T-cell (primary cell): ENCODE data around the gene APOC1. TPM values are rescaled to one million over a fixed set of nuclear protein-coding genes. Genes with fewer than 3 reads are reported as not detected.

Source experiments
- ATAC-seq, 4 experiments: fragments of 200-7000 bp in 3 of 4; fragments of 150-1000 bp in 1 of 4; cut with Tn5 transposase; replicated peaks in 1 of 4; 1 replicate in 3 of 4; 2 replicates in 1 of 4; pipeline ENCODE4 v1.10.0; 2021; ENCODE audit warnings: moderate library complexity in 3 of 4, mild to moderate bottlenecking in 2 of 4, moderate number of reproducible peaks in 1 of 4
- CTCF ChIA-PET, 2 donors: fragments of 300-600 bp; sonication (Branson Sonifier 250); formaldehyde crosslinking; loops; one replicate each; lab custom pipeline; 2022; ENCODE audit warnings: antibody characterized with exemption in 2 of 2; lab: Charles Lee
- POLR2A ChIA-PET, 2 donors: fragments of 300-600 bp; sonication (Branson Sonifier 250); formaldehyde crosslinking; loops; one replicate each; lab custom pipeline; 2022; ENCODE audit warnings: antibody characterized with exemption in 2 of 2; lab: Charles Lee
- DNase-seq, 35 experiments: peaks; one replicate each; pipeline versions ENCODE4 v3.0.0 to v3.0.0-alpha.2; 2013 to 2023
- H3K27ac ChIP-seq: one replicate; pipeline ENCODE4 v1.5.1; 2013; ENCODE audit warnings: low read length
- H3K27me3 ChIP-seq, 2 experiments: replicated peaks in 1 of 2; 1 replicate in 1 of 2; 2 replicates in 1 of 2; pipeline versions ENCODE4 v1.6.1 to v1.7.0; 2013; ENCODE audit warnings: low read length in 1 of 2, mixed read lengths in 1 of 2; ENCODE audit not compliant: control insufficient read depth in 2 of 2, insufficient read depth in 2 of 2; ENCODE audit errors: extremely low read depth in 1 of 2
- H3K36me3 ChIP-seq, 2 donors: 1 replicate in 1 of 2; 2 replicates in 1 of 2; pipeline versions ENCODE4 v1.6.1 to v1.7.0; 2013; ENCODE audit warnings: low read length in 1 of 2; ENCODE audit not compliant: control insufficient read depth in 2 of 2, insufficient read depth in 1 of 2; ENCODE audit errors: extremely low read depth in 1 of 2
- H3K4me1 ChIP-seq, 2 experiments: 1 replicate in 1 of 2; 2 replicates in 1 of 2; pipeline versions ENCODE4 v1.6.1 to v1.7.0; 2013; ENCODE audit warnings: low read length in 2 of 2, mixed read lengths in 1 of 2; ENCODE audit not compliant: insufficient read depth in 2 of 2, control insufficient read depth in 1 of 2; ENCODE audit errors: extremely low read depth in 1 of 2
- H3K4me3 ChIP-seq, 2 donors: 1 replicate in 1 of 2; 2 replicates in 1 of 2; pipeline versions ENCODE4 v1.5.1 to v1.7.0; 2013; ENCODE audit warnings: mild to moderate bottlenecking in 2 of 2, low read length in 1 of 2, moderate library complexity in 1 of 2; ENCODE audit not compliant: control insufficient read depth in 1 of 2; ENCODE audit errors: extremely low read depth in 1 of 2
- H3K9me3 ChIP-seq: 2 replicates; pipeline ENCODE4 v1.7.0; 2013
- H3K27ac Mint-ChIP-seq, 2 donors: one replicate each; pipeline ENCODE4 v1.8.0; 2020 to 2021; ENCODE audit warnings: mild to moderate bottlenecking in 2 of 2, mixed read lengths in 2 of 2
- H3K27me3 Mint-ChIP-seq, 2 donors: one replicate each; pipeline ENCODE4 v1.8.0; 2021 to 2022; ENCODE audit warnings: mixed read lengths in 2 of 2
- H3K36me3 Mint-ChIP-seq: one replicate; pipeline ENCODE4 v1.8.0; 2021; ENCODE audit warnings: mixed read lengths
- H3K4me1 Mint-ChIP-seq, 3 donors: one replicate each; pipeline ENCODE4 v1.8.0; 2020 to 2022; ENCODE audit warnings: mixed read lengths in 3 of 3, mild to moderate bottlenecking in 1 of 3
- H3K4me3 Mint-ChIP-seq, 3 donors: one replicate each; pipeline ENCODE4 v1.8.0; 2020 to 2022; ENCODE audit warnings: mild to moderate bottlenecking in 3 of 3, mixed read lengths in 3 of 3, moderate library complexity in 3 of 3
- H3K9me3 Mint-ChIP-seq, 3 donors: one replicate each; pipeline ENCODE4 v1.8.0; 2020 to 2022; ENCODE audit warnings: mixed read lengths in 3 of 3
- WGBS: methylation state at CpG from one replicate; pipeline ENCODE4 v1.1.5; 2013; ENCODE audit warnings: missing lambda C conversion rate; ENCODE audit not compliant: insufficient coverage; 5-methylcytosine and 5-hydroxymethylcytosine counted together
- total RNA-seq, 35 experiments: library from RNA in 6 of 35; stranded (reverse) in 6 of 35; fragments of 120-200 nt in 1 of 35; gene quantifications; one replicate each; pipeline versions ENCODE4 v1.2.1 to v1.2.4 and lab custom pipeline; 2013 to 2026

The APOC1 gene
- total RNA-seq, 5 donors from 2014 or later (not counting 1 experiment from before 2014, with no cell fraction given) = 2.8 to 8.5 (median 3.9) TPM; not detected in 2

DNA sequence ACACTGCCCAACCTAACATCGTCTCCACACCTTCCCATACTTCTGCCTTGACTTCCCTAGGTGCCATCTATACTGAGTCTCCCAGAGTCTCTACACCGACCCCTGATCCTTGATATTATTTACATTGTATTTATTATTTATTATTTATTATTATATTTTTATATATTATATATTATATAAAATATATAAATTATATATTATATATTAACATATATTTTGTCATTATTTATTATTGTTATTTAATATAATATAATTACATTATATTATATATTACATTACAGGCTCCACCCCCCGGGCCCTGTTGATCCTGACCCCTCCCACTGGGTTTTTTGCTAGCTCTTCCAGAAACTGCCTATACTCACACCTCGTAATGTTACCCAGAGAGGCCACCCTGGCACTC, 41.7 kb upstream of the APOC1 start:
- CTCF ChIA-PET = no interaction called here
- H3K36me3 ChIP-seq = no peaks in the 10 kb centered on the region
- no peaks in the 10 kb centered on the region for H3K9me3 Mint-ChIP-seq
- peaks cover 0 to 13% (median 8%) of the 10 kb centered on the region in 3 donors for H3K4me1 Mint-ChIP-seq
- no peak overlapping the region for H3K4me3 Mint-ChIP-seq
- H3K4me3 ChIP-seq = no peak overlapping the region
- H3K27ac ChIP-seq = no peak overlapping the region
- no peak for DNase-seq
- WGBS = 62% methylated on average over 2 of the region's 4 CpGs
- H3K27me3 ChIP-seq = peaks cover 0 to 12% of the 10 kb centered on the region in 2 experiments
- H3K9me3 ChIP-seq = no peaks in the 10 kb centered on the region
- no peak for ATAC-seq
- no peaks in the 10 kb centered on the region for H3K36me3 Mint-ChIP-seq
- peaks cover 0 to 2% of the 10 kb centered on the region in 2 donors for H3K27me3 Mint-ChIP-seq
- peaks cover 0 to 9% of the 10 kb centered on the region in 2 experiments for H3K4me1 ChIP-seq
- POLR2A ChIA-PET = no interaction called here
- H3K27ac Mint-ChIP-seq = no peak overlapping the region

DNA sequence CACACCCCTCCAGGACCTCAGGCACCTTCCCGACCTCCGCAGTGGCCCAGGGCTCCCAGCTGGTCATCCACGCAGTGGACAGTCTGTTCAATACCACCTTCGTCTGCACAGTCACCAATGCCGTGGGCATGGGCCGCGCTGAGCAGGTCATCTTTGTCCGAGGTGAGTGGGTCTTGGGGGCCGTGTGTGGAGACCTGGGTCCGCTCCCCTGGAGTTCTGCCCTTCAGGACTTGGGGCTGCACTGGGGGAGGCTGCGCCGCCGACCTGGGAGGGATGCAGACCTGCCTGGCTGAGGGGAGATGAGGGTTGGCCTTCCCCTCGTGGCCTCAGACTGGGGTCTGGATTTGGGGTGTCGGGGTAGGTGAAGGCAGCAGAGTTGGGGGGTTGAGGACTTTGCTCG, 40.1 kb upstream of the APOC1 start:
- Mint-ChIP-seq H3K27ac (no peak overlapping the region), H3K9me3 (no peaks in the 10 kb centered on the region), H3K27me3 (peaks cover 0 to 2% of the 10 kb centered on the region in 2 donors), H3K36me3 (no peaks in the 10 kb centered on the region), H3K4me1 (peaks cover 0 to 13% (median 8%) of the 10 kb centered on the region in 3 donors), H3K4me3 (no peak overlapping the region)
- no peaks in the 10 kb centered on the region for H3K9me3 ChIP-seq
- ChIA-PET CTCF (no interaction called here), POLR2A (no interaction called here)
- no peak for ATAC-seq
- H3K27me3 ChIP-seq = peaks cover 0 to 21% of the 10 kb centered on the region in 2 experiments
- WGBS = 93% methylated on average over 14 of the region's 16 CpGs
- peaks cover 0 to 9% of the 10 kb centered on the region in 2 experiments for H3K4me1 ChIP-seq
- no peak overlapping the region for H3K4me3 ChIP-seq
- H3K36me3 ChIP-seq = no peaks in the 10 kb centered on the region
- H3K27ac ChIP-seq = no peak overlapping the region
- no peak for DNase-seq

DNA sequence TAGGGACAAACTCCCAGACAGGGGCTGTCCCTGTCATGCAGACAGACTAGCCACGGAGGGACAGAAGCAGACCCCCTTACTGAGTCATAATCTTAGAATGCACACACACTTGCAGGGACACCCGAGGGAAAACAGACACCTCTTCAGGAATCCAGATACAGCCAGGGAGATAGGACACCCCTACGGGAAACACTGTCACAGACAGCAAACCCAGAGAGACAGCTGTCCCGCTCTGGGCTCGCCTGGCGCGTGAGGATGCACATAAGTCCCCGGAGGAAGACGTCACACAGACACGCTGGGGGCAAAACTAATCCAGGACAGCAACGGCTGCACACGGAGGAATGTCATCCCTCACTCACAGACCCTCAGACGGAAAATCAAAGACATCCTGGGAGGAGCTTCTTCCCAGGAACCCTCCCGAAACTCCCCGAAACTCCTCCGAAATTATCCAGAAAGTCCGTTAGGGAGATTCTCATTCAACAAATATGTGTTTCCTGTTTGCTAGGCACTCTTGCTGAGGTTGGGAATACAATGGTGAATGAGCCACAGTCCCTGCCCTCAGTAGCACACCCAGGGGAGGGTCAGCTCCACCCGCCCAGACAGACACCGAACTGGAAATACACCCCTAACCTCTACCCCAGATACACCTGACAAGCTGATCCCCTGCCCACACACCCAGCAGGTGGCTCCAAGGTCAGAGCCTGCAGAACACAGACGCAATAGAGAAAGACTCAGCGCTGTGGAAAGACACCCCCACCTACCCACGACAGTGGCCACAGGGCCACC, 38.5 kb upstream of the APOC1 start:
- H3K27ac Mint-ChIP-seq = no peak overlapping the region
- CTCF ChIA-PET = no interaction called here

DNA sequence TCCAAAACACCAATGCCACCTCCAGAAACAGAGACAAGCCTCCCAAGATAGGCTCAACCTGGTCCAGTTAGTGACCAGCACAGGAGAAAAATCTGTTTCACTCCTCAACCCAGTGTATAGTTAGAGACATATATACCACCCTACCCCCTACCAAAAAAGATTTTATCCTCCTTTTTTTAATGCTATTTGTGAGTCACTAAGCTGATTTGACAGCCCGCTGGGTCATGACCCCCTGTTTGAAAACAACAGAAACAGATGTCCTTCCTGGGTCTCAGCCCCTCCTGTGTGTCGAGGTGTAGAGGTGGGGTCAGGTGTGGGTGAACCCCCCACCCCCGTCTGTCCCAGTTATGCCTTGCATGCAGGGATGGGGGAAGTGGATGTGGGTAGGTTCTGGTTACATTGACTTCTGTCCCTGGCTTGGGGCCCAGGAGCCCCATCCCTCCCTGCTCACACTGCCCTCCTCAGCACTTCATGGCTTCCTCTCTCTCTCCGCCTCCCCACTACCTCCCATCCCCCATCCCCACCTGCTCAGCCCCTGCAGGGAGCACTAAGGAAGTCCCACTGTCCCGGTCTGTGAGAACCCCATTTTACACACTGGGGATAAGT, 37.4 kb upstream of the APOC1 start:
- no peak overlapping the region for H3K27ac ChIP-seq
- H3K4me1 Mint-ChIP-seq = peaks cover 0 to 13% (median 8%) of the 10 kb centered on the region in 3 donors
- H3K9me3 ChIP-seq = no peaks in the 10 kb centered on the region
- peaks cover 3 to 8% of the 10 kb centered on the region in 2 donors for H3K27me3 Mint-ChIP-seq
- ChIA-PET CTCF (no interaction called here), POLR2A (no interaction called here)
- no peaks in the 10 kb centered on the region for H3K36me3 Mint-ChIP-seq
- H3K4me1 ChIP-seq = peaks cover 0 to 9% of the 10 kb centered on the region in 2 experiments
- no peak overlapping the region for H3K4me3 ChIP-seq
- WGBS = no CpG with 5 or more reads among the region's 5 CpGs
- peak in 2 of 4 experiments; percentile 38 to 46 for ATAC-seq
- no peak overlapping the region for H3K4me3 Mint-ChIP-seq
- peaks cover 0 to 35% of the 10 kb centered on the region in 2 experiments for H3K27me3 ChIP-seq
- H3K9me3 Mint-ChIP-seq = no peaks in the 10 kb centered on the region
- peak in 3 of 35 experiments; percentile 5 to 29 (median 10) for DNase-seq
- no peaks in the 10 kb centered on the region for H3K36me3 ChIP-seq
- peak overlapping the region in 1 of 2 donors; percentile 66 for H3K27ac Mint-ChIP-seq

More for the DNA sequence above, 38.5 kb upstream of the APOC1 start:
- Mint-ChIP-seq H3K4me1 (peaks cover 0 to 13% (median 8%) of the 10 kb centered on the region in 3 donors), H3K36me3 (no peaks in the 10 kb centered on the region), H3K27me3 (peaks cover 0 to 6% of the 10 kb centered on the region in 2 donors), H3K9me3 (no peaks in the 10 kb centered on the region), H3K4me3 (no peak overlapping the region)
- no peak overlapping the region for H3K4me3 ChIP-seq
- H3K36me3 ChIP-seq = no peaks in the 10 kb centered on the region
- 84% methylated on average over 12 of the region's 22 CpGs for WGBS
- no peak for DNase-seq
- no peaks in the 10 kb centered on the region for H3K9me3 ChIP-seq
- peaks cover 0 to 9% of the 10 kb centered on the region in 2 experiments for H3K4me1 ChIP-seq
- POLR2A ChIA-PET = no interaction called here
- H3K27ac ChIP-seq = no peak overlapping the region
- no peak for ATAC-seq
- H3K27me3 ChIP-seq = peaks cover 0 to 30% of the 10 kb centered on the region in 2 experiments

DNA sequence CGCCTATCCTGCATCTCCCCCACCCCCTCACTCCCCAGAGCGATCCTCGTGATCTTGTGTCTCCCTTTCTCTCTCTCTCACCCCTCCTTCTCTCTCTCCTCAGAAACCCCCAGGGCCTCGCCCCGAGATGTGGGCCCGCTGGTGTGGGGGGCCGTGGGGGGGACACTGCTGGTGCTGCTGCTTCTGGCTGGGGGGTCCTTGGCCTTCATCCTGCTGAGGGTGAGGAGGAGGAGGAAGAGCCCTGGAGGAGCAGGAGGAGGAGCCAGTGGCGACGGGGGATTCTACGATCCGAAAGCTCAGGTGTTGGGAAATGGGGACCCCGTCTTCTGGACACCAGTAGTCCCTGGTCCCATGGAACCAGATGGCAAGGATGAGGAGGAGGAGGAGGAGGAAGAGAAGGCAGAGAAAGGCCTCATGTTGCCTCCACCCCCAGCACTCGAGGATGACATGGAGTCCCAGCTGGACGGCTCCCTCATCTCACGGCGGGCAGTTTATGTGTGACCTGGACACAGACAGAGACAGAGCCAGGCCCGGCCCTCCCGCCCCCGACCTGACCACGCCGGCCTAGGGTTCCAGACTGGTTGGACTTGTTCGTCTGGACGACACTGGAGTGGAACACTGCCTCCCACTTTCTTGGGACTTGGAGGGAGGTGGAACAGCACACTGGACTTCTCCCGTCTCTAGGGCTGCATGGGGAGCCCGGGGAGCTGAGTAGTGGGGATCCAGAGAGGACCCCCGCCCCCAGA, 36.1 kb upstream of the APOC1 start:
- 80% methylated on average over 9 of the region's 26 CpGs for WGBS
- Histone ChIP-seq H3K27ac (no peak overlapping the region), H3K36me3 (no peaks in the 10 kb centered on the region), H3K4me3 (no peak overlapping the region), H3K4me1 (peaks cover 0 to 9% of the 10 kb centered on the region in 2 experiments), H3K27me3 (peaks cover 0 to 35% of the 10 kb centered on the region in 2 experiments), H3K9me3 (no peaks in the 10 kb centered on the region)
- no peaks in the 10 kb centered on the region for H3K9me3 Mint-ChIP-seq
- H3K4me3 Mint-ChIP-seq = no peak overlapping the region
- H3K36me3 Mint-ChIP-seq = no peaks in the 10 kb centered on the region
- peaks cover 3 to 6% of the 10 kb centered on the region in 2 donors for H3K27me3 Mint-ChIP-seq
- H3K4me1 Mint-ChIP-seq = peaks cover 0 to 13% (median 8%) of the 10 kb centered on the region in 3 donors
- DNase-seq (no peak), ATAC-seq (no peak)
- POLR2A ChIA-PET = no interaction called here
- H3K27ac Mint-ChIP-seq = no peak overlapping the region
- CTCF ChIA-PET = interaction anchor here in 1 of 2 donors (0.7 kb wide), 1 partner anchor 57 kb away, joined by 6 read pairs; no protein-coding TSS in a partner anchor
